Stimulated activated CD4-positive, alpha-beta T cell treated with anti-CD3 and anti-CD28 coated beads, Interleukin-1b, Interleukin-23, amount 100 ng/mL, for 1 hour (primary cell): ENCODE results near the gene FAM50B.
"Not testable (repeated sequence)": the region's sequence is repeated elsewhere in the genome, so short reads cannot be mapped to it uniquely, and the experiment has no call there.

Source experiments
- DNase-seq, 2 donors: peaks; one replicate each; pipeline ENCODE4 v3.0.0-alpha.2; 2020; ENCODE audit warnings: low read depth in 2 of 2

Gene FAM50B

DNA sequence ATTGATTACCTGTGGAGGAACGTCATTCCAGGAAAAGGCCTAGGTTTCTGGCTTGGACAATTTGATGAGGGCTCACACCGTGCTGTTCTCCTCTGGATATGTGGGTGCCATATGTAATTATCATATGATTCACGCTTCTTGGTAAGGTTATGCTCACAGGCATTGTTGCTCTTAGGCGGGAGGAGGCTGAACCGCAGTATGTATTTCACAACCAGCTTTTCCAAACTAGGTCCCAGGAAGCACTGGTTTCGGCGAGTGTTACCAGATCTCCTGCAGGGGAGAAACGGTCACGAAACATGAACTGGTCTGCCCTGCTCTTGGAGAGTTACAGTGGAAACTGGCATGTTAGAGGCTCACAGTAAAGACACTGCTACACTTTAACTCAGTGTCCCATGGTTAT is 793 bp upstream of the FAM50B start:
- DNase-seq, result no peak

DNA sequence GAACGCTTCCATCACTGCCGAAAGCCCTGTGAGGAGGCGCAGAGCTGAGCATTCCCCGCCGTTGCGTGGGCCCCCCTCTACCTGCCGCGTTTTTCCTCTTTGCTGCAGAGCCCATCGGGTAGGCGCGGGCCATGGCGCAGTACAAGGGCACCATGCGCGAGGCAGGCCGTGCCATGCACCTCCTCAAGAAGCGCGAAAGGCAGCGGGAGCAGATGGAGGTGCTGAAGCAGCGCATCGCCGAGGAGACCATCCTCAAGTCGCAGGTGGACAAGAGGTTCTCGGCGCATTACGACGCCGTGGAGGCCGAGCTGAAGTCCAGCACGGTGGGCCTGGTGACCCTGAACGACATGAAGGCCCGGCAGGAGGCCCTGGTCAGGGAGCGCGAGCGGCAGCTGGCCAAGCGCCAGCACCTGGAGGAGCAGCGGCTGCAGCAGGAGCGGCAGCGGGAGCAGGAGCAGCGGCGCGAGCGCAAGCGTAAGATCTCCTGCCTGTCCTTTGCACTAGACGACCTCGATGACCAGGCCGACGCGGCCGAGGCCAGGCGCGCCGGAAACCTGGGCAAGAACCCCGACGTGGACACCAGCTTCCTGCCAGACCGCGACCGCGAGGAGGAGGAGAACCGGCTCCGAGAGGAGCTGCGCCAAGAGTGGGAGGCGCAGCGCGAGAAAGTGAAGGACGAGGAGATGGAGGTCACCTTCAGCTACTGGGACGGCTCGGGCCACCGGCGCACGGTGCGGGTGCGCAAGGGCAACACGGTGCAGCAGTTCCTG is 693 bp downstream of the FAM50B start:
- DNase-seq, result no peak

DNA sequence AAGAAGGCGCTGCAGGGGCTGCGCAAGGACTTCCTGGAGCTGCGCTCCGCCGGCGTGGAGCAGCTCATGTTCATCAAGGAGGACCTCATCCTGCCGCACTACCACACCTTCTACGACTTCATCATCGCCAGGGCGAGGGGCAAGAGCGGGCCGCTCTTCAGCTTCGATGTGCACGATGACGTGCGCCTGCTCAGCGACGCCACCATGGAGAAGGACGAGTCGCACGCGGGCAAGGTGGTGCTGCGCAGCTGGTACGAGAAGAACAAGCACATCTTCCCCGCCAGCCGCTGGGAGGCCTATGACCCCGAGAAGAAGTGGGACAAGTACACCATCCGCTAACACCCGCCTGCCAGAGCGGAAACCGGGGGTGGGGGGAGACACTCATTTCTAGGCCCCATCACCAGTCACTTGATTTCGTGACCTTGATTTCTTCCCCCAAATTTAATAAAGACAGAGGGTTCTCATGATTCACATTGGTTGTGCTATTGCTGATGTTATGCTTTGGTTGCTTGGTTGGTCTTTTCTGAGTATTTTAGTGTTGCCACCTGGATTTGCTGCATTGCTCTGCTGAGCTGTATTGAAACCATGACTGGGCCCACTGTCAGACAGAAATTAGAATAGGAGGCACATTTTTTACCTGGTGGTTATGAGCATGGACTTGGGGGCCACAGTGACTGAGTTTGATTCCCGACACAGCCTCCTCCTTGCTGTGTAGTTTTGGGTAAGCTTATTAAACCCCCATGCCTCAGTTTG is 1.5 kb downstream of the FAM50B start:
- DNase-seq, result no peak

DNA sequence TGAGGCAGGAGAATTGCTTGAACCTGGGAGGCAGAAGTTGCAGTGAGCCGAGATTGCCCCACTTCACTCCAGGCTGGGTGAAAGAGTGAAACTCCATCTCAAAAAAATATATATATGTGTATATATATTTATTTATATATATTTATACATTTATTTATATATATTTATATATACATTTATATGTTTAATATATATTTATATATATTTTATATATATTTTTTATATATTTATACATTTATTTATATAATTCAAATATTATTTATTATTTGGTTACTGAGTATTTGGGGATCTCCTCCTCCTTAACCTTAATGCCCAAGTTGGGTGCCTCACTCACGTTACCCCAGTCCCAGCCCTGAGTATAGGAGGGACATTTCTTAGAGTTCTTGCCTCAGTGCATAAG is 2.7 kb downstream of the FAM50B start:
- DNase-seq, result no peak

DNA sequence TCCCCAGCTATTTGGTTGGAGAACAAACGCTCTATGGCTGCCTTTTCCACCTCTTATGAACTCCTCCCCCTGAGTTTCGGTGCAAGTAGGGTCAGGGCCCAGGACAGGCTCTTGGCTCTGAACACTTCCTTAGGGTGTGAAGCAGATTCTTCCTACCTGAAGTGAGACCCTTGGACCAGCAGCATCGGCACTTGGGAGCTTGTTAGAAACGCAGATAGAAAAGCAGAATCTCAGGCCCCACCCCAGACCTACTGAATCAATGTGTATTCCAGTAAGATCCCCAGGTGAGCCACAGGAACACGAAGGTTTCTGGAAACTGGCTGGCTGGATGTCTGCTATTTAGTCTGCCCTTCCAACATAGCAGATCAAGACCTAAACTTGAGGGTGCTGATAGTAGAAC is 3.2 kb downstream of the FAM50B start:
- DNase-seq, result no peak

DNA sequence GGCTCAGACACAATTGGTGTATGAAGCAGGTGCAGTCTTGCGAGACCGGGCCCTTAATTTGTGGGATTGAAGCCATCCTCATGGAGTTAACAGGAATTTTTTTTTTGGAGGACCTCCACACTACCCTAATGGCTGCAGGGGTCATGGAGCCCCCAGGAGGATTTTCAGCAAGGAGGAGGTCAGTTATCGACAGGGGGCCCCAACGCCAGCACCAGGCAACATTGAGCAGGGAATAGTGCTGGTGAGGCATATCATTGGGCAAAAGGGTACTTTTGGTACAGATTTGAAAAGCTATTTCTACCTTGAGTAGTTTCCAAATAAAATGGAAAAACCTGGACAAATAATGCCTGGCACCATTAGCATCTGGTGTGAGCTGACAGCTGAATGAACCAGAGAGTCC is 6.7 kb downstream of the FAM50B start:
- DNase-seq, result no peak

DNA sequence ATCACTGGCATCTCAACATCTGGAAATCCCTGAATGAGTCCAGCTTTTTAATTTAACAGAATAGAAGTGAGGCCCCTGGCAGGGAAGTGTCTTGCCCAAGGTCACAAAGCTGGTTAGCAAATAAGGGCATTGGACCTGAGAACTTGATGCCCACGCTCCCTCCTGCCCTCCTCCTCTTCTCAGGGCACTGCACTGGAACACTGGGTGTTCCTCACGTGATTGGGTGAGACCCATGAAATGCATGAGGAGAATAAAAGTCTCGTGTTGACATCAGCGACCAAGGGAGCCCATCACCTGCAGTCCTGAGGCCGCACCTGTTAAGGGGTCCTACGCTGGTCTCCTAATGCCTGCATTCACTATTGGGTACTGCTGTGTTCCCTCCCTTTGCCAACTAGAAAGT is 7.4 kb downstream of the FAM50B start:
- no peak for DNase-seq

DNA sequence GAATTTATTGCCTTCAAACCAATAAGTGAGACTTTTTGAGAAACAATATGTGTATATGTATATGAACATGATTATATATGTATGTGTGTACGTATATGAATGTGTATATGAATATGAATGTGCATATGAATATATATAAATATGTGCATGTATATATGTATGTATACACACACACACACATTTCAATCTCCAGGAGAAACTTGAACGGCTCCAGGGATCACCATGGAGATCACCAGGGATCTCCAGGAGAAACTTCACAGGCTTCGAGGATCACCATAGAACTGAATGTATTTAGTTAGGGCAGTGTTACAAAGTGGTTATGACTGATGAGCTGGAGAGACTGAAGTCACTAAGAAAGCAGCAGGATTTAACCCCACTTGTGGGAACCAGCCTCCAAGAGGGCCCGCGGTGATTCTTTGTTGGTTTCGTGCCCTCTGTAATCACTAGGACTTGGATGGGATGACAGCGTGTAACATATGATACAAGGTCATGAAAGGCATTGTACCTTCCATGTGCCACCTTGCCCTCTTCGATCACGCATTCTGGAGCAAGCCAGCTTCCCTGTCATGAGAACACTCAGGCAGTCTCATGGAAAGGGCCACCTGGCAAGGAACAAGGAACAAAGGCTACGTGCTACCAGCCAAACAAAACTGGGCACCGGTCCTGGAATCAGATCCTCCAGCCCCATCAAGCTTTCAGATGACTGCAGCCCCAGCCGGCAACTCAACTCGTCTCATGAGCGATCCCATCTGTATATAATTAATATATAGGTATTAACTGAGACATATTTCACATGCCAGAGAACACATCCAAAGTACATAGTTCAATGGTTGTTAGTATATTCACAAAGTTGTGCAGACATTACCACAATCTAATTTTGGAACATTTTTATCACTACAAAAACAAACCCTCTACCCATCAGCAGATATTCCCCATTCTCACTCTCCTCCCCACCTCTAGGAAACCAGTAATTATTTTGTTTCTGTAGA is 8.6 kb downstream of the FAM50B start:
- no peak for DNase-seq

DNA sequence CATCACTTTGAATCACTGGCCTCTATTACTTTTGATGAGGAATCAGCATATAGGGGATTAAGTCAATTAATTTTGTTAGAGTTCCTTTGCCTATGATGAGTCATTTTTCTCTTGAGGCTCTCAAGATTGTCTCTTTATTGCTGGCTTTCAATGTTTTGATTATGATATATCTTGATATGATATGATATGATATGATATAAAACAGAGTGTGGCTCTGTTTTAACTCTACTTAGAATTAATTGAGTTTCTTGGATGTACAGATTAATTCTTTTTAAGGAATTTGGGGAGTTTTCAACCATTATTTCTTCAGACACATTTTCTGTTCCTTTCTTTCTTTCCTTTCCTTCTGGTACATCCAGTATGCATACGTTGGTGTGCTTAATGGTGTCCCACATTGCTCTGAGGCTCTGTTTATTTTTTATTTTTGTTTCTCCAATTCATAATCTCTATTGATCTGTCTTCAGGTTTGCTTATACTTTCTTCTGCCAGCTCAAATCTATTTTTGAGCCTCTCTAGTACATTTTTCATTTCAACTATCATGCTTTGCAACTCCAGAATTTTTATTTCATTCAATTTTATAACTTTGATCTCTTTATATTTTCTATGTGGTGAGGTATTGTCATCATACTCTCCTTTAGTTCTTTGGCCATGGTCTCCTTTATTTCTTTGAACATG is 10.8 kb downstream of the FAM50B start:
- DNase-seq, result no peak

DNA sequence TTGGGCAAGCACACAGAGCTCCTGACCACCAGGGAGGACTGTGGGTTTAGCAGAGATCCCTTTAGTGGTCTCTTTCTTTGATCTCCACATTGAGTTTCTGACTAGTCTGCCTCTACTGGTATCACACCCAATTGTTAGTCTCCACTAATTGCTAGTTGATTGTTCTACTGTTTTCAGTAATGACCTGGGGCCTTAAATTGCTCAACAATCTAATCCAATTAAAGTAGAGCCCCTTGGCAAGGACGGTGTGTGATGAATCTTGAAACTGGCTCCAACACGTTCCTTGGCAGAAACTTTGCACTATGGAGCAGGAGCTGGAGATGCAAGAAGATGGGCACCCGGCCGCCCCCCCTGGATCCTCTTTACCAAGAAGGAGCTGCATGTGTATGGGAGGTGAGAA is 12.3 kb downstream of the FAM50B start:
- no peak for DNase-seq

DNA sequence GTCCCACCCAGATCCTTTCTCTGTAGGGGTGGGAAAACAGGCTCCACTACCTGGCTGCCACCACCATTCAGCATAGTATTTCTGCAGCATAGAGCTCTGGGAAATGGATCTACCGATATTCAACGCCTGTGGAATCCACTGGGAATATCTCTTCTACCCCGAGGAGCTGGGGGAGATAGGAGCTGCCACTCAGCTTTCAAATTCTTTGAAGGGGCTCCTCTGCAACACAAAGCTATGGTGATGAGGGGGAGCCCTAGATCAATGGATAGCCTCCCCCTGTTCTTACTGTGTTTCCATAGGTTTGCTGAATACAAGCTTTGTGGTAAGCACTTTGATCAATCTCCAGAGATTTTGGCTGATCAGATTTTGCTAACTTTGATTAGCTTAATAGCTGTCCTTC is 12.9 kb downstream of the FAM50B start:
- no peak for DNase-seq

DNA sequence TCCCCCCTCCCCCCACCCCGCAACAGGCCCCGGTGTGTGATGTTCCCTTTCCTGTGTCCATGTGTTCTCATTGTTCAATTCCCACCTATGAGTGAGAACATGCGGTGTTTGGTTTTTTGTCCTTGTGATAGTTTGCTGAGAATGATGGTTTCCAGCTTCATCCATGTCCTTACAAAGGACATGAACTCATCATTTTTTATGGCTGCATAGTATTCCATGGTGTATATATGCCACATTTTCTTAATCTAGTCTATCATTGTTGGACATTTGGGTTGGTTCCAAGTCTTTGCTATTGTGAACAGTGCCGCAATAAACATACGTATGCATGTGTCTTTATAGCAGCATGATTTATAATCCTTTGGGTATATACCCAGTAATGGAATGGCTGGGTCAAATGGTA is 14.1 kb downstream of the FAM50B start:
- not testable (repeated sequence) for DNase-seq

DNA sequence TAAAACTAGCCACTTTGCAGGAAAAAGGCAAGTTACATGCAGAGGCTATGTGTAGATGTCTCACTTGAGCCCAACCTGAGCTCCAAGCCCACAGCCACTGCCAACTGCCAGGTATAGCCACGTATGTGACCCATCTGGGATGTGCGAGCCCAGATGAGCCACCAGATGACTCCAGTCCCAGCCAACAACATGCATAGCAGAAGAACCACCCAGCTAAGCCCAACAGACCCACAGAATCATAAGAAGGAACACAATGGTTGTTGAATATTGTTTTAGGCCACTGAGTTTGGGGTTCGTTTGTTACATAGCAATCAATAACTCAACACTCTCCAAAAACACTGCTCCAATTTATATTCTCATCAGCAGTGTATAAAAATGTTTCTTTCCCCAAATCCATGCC is 16.3 kb downstream of the FAM50B start:
- DNase-seq, result no peak

DNA sequence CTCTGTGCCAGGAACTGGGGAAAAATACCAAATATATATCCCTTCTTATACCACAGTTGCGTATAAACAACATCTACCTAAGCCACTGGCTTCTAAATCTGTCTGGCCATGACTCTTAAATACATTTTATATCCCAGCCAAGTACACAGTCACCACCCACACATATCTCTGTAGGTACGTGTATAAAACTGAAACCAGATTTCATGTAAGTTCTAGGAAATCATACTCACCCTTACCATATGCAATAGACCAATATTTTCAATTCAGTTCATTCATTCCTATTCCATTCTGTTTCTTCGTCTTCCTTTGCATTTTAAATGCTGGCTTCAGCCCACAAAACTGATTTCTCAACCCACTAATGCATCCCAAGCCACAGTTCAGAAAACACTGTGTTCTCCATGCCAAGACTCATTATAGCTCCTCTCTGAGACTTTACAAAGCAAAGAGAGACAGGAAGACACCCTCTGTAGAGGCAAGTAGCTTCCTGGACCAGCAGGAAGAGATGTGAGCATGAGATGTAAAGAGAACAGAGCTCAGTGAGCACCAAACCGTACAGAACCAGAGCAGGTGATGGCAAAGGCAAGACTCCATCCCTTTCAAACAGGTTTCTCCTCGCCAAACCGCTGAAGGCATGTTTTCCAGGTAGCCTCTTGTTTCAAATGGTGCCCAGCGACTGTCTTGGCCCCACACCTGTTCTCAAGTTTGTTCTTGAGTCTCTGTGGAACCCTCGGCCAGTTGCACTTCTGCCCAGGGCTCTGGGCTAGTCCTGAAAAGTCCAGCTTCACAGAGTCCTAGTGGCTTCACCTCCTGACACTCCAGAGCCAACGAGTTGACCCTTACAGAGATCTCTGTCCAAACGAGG is 18.7 kb downstream of the FAM50B start:
- DNase-seq, result no peak

DNA sequence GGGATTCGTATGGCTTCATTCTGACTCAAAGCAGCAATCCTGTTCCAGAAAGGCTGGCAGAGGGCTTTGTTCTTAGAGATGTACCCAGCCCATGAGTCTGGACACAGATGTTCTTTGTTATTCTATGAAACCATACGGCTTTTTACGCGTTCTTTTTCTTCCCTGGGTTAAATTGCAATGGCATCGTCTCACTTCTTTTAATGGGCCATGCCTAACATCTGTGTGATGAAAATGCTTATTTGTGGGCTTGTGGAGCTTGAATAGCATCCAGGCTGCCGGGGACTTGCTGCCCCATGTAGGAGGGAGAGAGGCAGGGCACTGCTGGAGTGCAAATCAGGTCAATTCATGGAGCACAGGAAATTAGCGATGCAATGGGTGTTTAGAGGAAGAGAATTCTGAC is 19.4 kb downstream of the FAM50B start:
- DNase-seq, result no peak

DNA sequence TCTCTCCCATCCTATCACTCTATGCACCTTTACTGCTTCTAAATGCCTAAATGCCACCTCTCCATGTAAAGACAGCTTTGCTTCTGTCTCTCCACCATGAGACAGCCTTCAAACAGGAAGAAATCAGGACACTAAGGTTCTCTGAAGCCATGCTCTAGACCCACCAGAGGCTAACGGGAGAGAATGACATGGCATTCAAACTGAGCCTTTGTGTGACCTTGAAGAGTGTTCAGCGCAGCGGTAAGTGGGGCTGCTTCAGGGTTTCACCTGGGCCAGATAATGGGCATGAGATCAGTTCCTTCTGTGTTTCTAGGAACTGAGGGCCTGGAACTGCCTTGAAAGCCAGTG is 20.1 kb downstream of the FAM50B start:
- DNase-seq, result no peak

DNA sequence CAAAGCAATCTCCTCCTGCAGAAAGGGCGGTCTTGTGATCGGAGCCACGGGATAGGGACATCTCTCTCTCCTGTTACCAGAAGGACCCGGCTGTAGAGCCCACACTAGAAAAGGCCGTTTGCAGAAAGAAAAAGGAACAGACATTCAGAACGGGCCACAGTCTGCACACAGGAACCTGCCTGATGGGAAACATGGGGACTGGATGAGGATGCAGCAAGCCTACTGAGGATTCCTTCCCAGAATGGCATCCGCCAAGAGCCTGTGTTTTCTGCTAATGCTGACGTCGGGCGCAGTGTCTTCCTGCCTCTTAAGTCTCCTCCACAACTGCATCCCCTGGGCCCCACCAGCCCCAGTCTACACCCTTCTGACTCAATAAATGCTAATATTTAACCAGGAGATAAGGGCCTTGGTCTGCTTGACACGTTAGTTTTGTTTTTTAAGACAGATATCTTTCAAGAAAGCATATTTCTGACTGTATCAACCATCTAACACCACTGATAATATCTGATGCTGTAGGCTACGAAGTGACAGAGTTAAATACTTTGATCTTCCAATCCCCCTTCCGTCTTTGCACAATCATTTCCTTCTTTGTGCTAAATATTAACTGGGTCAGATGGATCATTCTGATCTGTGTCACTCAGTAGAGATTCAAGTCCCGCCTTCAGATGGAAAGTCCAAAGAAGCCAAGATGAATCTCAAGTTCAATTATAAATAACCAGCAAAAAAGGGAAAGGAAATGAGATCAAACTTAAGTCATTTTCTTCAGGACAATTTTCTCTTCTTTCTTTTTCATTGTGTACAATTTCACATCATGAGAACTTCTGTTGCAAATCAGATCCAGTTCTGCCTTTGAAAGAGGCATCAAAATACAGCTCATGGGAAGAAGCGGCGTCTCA is 20.7 kb downstream of the FAM50B start:
- DNase-seq, result no peak

DNA sequence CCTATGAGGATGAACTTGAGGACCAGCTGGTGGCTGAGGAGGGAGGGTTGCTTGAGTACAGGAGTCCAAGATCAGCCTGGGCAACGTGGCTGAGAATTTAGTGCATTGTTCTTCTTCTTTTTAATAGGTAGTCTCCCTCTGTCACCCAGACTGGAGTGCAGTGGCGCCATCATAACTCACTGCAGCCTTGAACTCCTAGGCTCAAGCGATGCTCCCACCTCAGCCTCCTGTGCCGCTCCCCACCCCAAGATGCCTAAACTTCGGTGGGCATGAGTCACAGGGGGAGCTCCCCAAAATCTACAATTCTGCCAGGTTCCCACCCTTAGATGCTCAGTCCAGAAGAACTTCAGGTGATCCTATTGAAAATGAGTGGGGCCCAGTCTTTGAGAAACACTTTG is 21.4 kb downstream of the FAM50B start:
- DNase-seq, result no peak

DNA sequence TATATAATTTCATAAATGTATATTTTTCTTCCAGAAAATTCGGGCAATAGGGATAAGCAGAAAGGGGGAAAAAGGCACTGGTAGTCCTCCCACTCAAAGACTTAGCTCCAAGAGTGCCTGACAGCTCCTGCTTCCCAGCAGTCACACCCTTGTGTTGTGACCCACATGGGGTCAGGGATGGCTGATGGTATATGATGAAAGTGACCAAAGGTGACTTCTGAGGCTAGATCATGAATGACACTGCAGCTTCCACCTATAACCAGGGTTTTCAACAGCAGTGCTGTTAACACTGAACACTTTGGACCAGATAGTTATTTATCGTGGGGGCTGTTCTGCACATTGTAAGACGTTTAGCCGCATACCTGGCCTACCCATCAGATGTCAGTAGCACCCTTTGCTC is 22.3 kb downstream of the FAM50B start:
- no peak for DNase-seq

DNA sequence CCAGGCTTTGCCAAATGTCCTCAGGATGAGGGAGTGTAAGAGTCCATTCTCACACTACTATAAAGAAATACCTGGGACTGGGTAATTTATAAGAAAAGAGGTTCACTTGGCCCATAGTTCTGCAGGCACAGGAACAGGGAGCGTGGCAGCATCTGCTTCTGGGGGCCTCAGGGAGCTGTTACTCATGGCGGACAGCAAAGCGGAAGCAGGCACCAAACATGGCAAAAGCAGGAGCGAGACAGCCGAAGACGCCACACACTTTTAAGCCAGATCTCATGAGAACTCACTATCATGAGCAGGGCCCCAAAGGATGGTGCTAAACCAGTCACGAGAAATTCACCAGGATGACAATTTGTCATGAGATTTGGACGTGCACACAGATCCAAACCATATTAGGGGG is 22.8 kb downstream of the FAM50B start:
- no peak for DNase-seq
